ENCODE data around the gene SPNS2.

SPNS2 gene, protein sequence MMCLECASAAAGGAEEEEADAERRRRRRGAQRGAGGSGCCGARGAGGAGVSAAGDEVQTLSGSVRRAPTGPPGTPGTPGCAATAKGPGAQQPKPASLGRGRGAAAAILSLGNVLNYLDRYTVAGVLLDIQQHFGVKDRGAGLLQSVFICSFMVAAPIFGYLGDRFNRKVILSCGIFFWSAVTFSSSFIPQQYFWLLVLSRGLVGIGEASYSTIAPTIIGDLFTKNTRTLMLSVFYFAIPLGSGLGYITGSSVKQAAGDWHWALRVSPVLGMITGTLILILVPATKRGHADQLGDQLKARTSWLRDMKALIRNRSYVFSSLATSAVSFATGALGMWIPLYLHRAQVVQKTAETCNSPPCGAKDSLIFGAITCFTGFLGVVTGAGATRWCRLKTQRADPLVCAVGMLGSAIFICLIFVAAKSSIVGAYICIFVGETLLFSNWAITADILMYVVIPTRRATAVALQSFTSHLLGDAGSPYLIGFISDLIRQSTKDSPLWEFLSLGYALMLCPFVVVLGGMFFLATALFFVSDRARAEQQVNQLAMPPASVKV

DNA sequence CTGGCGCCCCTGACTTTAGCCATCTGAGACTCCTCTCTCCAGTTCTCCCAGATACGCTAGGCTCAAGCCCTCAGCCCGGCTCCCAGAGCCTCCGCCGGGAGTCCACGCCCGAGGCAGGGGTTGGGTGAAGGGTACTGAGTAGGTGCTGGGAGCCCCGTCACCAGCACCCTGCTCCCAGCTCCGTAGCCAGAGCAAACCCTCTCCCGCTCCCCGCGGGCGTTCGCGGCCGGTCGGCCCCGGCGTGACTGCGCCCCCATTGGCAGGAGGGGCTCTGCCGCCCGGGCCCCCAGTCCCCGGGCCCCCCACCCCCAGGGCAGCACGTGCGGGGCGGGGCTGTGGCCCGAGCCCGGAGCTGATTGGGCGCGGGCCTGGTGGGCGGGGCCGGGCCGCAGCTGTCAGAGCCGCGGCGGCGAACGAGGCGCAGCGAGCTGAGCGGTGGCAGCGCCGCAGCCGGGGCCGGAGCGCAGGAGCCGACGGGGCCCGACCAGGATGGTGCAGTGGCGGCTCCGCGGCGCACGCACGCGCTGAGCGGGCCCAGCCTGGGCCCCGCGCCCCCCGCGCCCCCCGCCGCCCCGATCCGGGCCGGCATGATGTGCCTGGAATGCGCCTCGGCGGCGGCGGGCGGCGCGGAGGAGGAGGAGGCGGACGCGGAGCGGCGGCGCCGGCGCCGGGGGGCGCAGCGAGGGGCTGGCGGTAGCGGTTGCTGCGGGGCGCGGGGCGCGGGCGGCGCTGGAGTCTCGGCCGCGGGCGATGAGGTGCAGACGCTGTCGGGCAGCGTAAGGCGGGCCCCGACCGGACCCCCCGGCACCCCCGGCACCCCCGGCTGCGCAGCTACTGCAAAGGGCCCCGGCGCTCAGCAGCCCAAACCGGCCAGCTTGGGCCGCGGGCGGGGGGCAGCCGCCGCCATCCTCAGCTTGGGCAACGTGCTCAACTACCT lies at the start of gene SPNS2:
TSS of gene SPNS2 (plus strand) at position 421 of the 937 bp plus-strand sequence. CDS start at position 588, 167 bp downstream.
- peak; percentile 74 for DNase-seq

DNA sequence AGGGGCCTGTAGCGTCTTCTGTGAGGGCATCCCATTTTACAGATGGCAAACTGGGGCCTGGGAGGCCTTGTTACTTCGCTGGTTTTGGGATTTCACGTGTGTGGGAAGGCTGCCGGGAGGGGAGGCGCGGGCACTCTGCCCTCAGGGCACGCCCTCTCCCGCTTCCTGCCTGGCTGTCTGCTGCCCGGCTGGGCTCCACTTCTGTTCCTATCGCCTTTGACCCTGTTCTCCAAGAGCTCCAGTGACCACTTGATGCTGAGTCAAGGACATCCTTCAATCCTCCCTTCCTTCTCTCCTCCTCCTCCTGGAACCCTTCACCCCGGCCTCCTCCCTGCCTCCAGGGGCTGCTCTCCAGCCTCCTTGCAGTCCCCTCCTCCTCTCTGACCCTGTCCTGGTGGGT lies 48.9 kb upstream of the SPNS2 start:
- no peak for DNase-seq

DNA sequence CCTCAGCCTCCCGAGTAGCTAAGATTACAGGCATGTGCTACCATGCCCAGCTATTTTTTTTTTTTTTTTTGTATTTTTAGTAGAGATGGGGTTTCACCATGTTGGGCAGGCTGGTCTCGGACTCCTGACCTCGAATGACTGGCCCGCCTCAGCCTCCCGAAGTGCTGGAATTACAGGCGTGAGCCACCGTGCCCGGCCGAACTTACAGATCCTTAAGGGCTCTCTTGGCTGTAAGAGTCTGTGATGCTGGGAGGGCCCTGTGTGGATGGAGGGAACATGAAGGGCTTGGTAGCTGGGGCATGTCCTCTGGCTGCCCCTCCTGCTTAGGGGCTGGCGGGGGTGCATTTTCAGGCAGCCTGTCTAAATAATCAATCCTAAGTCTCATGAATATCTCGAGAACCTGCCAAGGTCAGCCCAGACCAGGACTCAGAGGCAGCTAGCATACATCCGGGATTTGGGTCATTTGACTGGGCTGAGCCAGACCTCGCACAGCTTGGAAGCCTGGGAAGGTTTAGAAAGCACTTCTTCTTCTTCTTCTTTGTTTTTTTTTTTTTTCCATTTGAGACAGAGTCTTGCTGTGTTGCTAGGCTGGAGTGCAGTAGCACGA lies 47.9 kb upstream of the SPNS2 start:
- DNase-seq: no peak

DNA sequence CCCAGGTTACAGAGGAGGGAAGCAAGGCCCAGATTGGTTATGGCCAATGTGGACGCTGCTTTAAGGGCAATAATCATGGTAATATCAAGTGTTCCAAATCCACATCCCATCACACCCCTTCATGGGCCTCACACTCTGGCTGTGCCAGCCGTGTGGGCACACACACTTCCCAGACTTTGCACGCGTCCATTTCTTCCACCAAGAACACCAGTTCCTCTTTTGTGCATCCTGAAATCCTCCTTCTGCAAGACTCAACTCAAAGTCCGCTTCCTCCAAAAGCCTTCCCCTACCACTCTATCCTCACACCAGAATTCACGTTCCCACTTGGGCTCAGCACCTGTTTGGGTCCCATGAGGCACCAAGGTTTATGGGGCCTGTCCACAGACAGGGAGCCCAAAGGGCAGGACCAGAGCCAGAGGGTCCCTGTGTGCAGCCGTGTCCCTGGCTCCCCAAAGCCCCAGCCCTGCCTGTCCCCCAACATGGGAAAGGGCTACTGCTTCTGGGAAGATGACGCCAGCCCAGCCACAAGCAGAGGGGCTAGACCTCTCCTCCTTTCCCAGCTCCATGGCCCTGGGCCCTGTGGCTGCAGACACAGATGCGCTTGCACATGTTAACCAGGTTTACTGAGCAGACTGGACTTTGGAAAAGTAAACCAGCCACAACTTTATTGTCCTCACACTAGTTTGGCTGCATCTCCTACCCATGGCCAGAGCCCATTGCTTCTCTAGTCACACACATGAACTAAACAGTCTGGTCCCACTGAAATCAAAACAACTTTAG lies 44.7 kb upstream of the SPNS2 start:
- DNase-seq: no peak

DNA sequence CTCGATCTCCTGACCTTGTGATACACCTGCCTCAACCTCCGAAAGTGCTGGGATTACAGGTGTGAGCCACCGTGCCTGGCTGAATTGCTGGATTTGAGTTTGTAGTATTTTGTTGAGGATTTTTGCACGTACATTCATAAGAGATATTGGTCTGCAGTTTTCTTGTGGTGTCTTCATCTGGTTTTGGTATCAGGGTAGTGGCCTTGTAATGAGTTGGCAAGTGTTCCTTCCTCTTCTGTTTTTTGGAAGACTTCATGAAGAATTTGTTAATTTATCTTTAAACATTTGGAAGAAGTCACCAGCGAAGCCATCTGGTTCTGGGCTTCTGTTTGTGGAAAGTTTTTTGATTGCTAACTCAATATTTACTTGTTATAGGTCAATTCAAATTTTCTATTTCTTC lies 38.0 kb upstream of the SPNS2 start:
- DNase-seq: peak; percentile 2

DNA sequence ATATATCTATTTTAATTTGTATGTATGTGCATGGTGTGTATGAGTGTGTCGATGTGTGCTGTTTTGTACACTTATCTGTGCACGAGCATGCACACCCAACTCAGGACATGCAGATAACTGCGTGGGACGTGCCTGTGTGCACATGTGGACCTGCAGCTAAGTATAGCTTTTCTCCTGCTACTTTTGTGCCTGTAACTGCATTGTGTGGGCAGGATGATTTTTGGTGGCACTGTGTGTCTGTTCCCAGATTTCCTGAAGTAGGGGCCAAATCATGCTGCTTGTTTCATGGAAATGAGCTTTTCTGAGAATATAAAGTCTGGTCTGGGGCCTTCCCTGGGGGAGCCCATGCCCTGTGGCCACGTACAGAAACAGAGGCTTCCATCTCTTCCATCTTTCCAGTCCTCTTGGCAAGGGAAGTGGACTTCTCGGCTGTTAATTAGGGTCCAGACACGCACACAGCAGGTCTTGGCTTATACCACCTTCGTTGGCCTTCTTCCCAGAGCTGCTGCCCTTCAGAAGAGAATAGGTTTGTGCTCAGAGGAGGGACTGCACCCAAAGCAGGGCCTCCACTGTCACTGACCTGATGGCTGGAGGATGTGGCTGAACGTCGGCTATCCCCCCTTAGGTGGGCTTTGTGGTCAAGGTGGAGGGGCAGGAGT lies 34.7 kb upstream of the SPNS2 start:
- no peak for DNase-seq

DNA sequence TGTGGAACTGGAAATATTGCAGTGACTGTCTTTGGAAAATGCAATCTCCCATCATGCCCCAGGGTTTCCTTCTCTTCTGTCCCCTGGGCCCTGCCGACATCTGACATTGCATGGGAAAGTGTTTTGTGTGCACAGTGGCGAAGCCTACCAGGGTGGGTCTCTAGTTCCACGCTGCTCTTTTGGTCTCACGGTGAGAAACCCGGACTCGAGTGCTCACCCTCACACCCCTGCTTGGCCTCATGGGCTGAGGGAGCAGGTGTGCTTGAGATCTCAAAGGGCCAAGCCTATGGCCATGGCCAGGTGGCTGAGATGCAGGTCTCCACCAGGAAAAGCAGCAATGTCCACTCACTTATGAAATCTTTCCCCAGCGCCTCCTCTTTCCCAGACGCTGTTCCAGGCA lies 32.9 kb upstream of the SPNS2 start:
- no peak for DNase-seq

DNA sequence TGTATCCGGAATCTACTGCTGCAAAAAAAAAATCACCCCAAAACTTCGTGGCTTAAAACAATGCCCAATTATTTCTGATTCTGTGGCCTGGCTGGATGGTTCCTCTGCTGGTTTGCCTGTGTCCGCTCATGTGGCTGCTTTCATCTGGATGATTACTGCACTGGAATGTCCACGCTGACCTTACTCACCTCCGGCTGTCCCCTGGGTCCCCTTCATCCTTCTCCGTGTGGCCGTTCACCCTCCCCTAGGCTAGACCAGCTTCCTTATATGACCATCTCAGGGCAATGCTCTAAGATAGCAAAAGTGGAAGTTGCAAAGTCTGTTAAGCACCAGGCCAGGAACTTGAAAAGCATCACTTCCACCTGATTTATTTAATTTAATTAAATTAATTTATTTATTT lies 31.4 kb upstream of the SPNS2 start:
- no peak for DNase-seq

DNA sequence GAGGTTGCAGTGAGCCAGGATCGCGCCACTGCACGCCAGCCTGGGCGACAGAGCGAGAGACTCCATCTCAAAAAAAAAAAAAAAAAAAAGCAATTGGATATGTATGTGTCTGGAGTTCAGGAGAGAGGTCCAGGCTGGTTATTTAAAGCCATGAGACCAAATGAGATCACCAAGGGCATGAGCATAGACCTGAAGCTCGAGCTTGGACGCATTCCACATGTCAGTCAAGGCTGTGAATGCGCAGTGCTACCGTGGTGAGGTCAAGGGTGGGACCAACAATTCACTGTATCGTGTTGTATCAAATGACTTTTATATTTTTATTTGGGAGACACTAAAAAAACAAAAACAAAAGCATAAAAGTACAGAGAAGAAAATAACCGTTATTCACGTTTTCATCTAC lies 29.1 kb upstream of the SPNS2 start:
- no peak for DNase-seq

DNA sequence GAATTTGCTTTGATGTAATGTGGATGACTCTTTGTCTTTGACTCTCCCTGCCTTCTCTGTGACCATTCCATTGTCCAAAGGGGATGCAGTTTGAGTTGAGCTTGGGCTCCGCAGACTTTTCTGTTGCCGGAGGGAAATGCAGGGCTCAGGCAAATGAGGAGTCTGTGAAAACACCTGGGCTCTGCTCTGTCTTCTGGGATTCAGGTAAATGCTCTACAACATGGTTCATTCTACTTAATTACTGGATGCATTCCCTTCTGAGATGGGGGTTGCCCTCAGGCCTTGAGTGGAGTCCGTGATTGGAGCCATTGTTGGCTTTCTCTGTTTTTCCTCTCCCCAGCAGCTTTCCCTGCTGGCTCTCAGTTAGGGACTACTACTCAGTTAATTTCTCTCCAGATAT lies 26.4 kb upstream of the SPNS2 start:
- no peak for DNase-seq

DNA sequence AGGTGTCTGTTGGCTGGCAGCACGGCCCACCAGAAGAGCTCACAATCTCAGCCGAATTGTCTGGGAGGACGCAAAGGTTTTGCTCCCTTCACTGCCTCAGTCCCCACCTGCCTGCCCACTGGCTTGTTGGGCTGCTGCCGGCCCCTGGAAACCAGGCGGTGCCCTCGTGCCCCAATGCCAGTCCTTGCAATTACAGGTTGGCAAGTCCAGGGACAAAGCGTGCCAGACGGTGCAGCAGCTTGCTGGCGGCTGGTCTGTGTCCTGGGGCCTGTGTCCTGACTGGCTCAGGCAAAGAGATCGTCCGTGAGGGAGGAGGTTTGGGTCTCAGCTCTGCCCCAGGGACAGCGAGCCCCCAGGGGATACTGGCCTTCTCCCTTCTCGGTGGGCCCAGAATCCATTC lies 24.6 kb upstream of the SPNS2 start:
- no peak for DNase-seq

DNA sequence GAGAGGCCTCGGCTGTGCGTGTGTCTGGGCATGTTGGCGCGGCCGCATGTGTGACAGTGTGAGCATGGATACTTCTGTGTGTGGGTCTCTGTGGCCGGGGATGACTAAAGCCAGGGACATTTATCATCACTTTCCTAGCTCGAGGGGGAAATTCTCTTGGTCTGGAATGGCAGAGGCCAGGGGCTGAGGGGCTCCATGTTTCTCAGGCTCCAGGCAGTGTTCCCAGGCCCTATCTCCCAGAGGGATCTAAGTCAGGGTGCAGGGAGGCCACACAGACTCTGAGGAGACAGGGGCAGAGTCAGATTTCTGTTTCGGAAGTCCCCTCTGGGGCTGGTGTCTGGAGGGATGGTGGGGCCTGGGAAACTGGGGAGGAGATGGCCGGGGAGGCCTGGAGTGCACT lies 23.7 kb upstream of the SPNS2 start:
- no peak for DNase-seq

DNA sequence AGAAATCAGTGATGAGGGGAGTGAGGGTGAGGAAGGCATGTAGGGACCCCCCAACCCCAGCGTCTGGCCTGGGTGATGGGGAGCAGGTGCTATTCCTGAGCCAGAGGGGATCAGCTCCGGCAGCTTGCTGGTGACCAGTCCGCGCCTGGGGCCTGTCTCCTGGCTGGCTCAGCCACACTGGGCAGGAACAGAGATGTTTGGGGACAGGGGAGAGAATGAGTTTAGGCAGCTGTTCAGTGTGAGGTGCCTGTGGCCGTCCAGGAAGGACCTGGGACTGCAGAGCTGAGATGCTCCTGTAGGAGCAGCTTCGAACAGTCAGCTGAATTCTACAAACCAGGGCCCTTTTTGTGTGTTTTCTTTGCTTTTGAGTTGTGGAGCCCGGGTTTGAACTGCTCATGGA lies 23.2 kb upstream of the SPNS2 start:
- DNase-seq: no peak

DNA sequence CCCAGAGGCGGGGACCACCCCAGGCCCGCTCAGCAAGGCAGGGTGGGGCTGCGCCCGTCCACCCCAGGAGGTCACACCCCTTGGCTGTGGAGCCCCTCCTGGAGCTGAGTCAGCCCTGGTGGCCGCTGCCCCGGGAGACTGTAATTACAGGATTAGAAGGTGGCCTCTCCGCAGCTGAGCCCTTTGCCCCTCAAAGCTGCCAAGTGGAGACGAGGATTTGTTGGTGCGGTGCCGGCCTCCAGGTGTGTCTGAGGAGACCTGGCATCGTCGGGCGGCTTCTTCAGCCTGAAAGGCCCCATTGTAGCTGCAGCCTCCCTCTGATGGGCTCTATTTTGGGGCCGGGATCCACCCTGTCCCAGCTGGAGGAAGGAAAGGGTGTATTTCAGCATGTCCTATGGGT lies 22.7 kb upstream of the SPNS2 start:
- DNase-seq: no peak

DNA sequence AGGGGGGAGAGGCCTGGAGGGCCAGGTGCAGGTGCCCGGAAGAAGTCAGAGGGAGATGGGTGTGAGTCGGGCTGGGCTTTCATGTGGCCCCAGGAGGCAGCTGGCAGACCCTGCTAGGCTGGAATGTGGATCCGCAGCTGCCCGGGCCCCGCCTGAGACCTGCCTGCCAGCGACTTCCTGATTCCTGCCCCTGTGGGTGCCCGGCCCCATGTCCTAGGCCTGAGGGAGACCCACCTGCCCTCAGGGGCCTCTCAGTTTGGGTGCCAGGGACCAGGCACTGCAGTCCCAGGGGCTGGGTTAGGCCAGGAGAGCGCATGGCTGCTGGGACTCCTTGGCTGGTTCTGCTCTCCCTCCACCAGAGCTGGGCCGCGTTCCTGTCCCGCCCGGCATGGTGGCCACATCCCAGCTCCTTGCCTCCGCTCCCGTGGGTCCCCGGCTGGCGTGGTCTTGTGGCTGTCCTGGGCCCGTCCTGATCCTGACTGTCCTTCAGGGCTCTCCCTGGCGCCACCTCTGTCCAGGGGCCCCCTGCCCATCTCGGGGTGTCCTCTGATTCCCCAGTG lies 22.1 kb upstream of the SPNS2 start:
- DNase-seq: no peak

DNA sequence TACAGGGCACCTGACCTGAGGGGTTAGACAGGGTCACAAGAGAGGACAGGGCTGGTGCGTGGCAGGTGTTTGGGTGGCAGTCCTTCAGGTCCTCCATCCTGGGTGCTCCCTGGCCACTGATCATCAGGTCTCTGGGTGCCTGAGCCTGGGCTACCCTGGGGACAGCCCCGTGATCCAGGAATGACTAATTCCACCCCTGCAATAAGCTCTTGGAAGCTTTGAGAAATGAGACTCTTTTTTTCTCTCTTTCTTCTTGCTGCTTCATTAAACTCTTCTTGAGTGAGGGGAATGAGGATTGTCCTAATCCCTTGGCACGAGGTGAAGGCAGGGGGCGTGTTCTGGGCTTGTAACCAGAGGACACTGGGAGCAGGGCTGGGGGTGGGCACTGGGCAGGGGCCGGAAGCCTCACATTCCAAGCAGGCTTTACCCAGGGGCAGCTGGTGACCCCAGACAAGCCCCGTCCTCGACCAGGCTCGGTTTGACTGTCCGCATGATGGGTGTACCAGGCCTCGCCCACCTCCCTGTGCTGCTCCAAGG lies 21.4 kb upstream of the SPNS2 start:
- DNase-seq: no peak

DNA sequence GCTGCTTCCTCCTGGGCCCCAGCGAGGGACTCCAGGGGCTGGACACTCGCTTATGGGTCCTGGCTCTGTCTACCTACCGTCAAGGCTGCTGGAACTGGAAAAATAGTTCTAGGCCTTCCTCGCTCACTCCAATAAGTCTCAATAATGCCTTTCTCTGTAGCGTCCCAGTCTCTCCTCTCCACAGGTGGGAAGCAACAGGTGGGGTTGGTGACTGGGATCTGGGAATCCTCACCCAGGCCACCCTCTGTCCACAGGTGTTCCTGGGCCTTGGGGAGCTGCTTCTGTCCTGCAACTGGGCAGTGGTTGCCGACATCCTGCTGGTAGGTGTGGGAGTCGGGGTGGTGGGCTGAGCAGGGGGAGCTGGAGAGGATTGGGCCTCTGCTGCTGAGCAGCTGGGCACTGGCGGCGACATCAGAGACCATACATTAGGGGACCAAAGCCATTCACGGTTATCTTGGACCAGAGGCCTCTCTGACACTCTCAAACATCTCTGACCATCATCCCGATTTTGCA lies 20.3 kb upstream of the SPNS2 start:
- DNase-seq: no peak

DNA sequence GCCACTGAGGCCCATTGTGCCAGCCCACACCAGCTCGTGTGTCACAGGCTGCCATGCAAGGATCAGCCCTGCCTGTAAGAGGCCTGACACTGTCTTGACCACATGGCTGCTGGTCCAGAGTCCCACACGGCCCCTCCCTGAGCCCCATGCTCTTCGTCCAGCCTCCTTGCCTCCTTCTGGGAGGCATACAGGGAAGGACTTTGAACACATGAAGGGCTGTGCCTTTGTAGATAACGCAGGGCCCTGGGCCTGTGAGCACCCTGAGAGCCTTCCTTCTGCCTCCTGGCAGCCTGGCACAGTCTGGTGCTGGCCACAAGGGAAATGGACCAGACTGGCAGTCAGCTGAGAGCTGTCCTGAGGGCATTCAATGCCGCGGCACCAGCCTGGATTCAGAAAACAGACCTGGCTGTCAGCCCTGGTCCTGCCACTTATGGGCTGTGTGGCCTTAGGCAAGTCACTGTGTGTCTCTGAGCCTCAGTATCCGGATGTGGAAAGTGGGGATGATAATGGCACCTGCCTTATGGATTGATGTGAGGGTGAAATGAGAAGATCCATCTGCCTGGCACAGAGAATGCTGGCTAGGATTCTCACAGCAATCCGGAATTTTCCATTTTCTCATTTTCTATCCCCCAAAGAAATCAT lies 19.2 kb upstream of the SPNS2 start:
- no peak for DNase-seq

DNA sequence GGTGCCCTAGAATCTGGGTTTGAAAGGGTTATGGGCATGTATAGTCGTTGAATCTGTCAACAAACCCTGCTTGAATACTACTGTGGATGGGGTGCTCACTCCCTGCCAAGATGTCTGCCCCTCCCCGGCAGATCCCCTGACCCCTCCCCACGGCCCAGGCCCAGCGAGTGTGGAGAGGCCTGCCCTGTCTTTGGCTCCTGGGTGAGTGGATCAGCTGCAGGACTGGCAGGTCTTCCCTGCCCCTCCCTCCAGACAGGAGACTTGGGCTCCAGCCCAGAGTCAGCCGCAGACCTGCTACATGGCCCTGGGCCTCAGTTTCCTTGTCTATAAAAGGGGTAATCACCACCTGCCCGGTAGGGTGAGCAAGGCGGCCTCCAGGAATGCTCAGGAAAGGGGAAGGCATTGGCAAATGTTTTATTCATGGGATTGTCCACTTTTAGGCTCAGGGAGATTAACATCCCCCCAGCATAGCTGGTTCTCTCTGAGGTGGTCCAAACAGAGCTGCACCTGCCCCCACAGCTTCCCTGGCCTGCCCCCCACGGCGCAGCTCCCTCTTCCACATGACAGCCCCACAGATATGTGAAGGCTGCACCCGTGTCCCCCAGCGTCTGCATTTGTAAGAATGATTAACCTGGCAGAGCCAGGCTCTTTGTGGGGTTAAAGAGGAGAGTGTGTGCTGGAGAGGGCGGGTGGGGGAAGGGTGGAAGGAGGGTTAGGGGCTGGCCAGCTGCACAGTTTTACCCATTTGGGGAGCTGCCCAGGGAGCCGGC lies 18.5 kb upstream of the SPNS2 start:
- DNase-seq: peak; percentile 13
